ENCODE measurements around the gene DHCR24. TPM values are rescaled to one million over a fixed set of nuclear protein-coding genes. Genes with fewer than 3 reads are reported as not detected.

The DHCR24 gene
- total and polyA plus RNA-seq, 7 donors = 4.4 to 194 (median 12.6) TPM

DNA sequence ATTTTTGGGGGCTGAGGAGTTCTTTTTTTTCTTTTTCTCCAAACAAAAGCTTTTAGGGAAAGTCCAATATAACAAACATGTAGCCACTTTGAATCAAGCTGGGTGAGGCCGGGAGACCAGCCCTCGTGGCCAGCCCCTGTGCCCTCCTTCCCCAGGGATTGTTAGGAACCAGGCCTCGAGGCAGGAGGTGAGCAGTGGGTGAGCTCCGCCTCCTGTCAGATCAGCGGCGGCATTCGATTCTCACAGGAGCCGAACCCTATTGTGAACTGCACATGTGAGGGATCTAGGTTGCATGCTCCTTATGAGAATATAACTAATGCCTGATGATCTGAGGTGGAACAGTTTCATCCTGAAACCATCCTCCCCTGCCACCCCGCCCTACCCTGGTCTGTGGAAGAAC, 44.0 kb downstream of the DHCR24 start:
- H3K4me3 ChIP-seq = no peak overlapping the region
- H3K4me1 ChIP-seq = no peaks in the 10 kb centered on the region
- intact Hi-C loops (cut with DNase I) = no loop called here
- H3K9me3 ChIP-seq = no peaks in the 10 kb centered on the region
- H3K27me3 ChIP-seq = no peaks in the 10 kb centered on the region
- DNase-seq = no peak
- no peak for TF ChIP-seq CTCF (IDR thresholded peaks at IDR 0.05)
- TF ChIP-seq POLR2A (IDR thresholded peaks at IDR 0.05) = no peak
- TF ChIP-seq EP300 (IDR thresholded peaks at IDR 0.05) = no peak
- H3K36me3 ChIP-seq = no peaks in the 10 kb centered on the region
- 90 to 91% methylated on average over 9 of the region's 9 CpGs for WGBS, 2 donors
- H3K27ac ChIP-seq = no peak overlapping the region

GRCh38 chr1:54842206-54842915, 44.6 kb downstream of the DHCR24 start:
- intact Hi-C loops (cut with DNase I) = no loop called here
- WGBS, 2 donors = 92 to 94% methylated on average over 10 of the region's 10 CpGs
- H3K36me3 ChIP-seq = no peaks in the 10 kb centered on the region

GRCh38 chr1:54839824-54840223, 47.2 kb downstream of the DHCR24 start:
- no peaks in the 10 kb centered on the region for H3K9me3 ChIP-seq
- no peaks in the 10 kb centered on the region for H3K27me3 ChIP-seq
- no peak for DNase-seq
- H3K36me3 ChIP-seq = no peaks in the 10 kb centered on the region
- intact Hi-C loops (cut with DNase I) = no loop called here
- WGBS, 2 donors = 77 to 95% methylated on average over 2 of the region's 2 CpGs
- H3K4me3 ChIP-seq = no peak overlapping the region
- no peak for TF ChIP-seq CTCF (IDR thresholded peaks at IDR 0.05)
- TF ChIP-seq EP300 (IDR thresholded peaks at IDR 0.05) = no peak
- TF ChIP-seq POLR2A (IDR thresholded peaks at IDR 0.05) = no peak
- no peak for TF ChIP-seq POLR2AphosphoS5 (IDR thresholded peaks at IDR 0.05)
- no peak overlapping the region for H3K27ac ChIP-seq
- no peaks in the 10 kb centered on the region for H3K4me1 ChIP-seq

More at GRCh38 chr1:54842206-54842915, 44.6 kb downstream of the DHCR24 start:
- TF ChIP-seq CTCF (IDR thresholded peaks at IDR 0.05) = no peak
- TF ChIP-seq EP300 (IDR thresholded peaks at IDR 0.05) = no peak
- TF ChIP-seq POLR2A (IDR thresholded peaks at IDR 0.05) = no peak
- DNase-seq = no peak
- no peak overlapping the region for H3K4me3 ChIP-seq
- no peaks in the 10 kb centered on the region for H3K27me3 ChIP-seq
- H3K9me3 ChIP-seq = no peaks in the 10 kb centered on the region
- H3K27ac ChIP-seq = no peak overlapping the region
- H3K4me1 ChIP-seq = no peaks in the 10 kb centered on the region

DNA sequence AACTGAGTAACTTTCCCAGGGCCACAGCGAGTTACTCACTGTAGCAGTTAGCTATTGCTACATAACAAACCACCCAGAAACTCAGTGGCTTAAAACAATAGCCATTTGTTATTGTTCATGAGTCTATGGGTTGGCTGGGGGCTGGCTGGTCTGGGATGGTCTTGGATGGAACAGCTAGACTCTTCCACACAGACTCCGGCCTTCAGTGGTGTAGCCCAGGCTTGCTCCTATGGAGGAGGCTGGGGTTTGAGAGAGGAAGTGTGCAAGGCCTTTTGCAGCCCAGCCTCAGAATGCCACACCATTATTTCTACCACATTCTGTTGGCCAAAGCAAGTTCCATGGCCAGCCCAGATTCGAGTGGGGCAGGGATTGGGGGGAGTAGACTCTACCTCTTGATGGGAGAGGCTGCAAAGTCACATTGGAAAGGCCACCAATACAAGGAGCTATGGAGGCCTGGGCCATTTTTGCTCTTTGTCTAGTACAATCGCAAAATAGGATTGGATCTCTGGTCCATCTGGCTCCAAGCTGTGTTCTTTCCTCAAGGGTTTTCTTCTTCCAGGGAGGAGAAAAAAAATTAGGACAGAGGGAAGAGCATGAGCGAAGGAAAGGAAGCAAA, 48.3 kb downstream of the DHCR24 start:
- Histone ChIP-seq H3K27me3 (no peaks in the 10 kb centered on the region), H3K9me3 (no peaks in the 10 kb centered on the region), H3K27ac (no peak overlapping the region), H3K4me1 (no peaks in the 10 kb centered on the region), H3K4me3 (no peak overlapping the region), H3K36me3 (no peaks in the 10 kb centered on the region)
- intact Hi-C loops (cut with DNase I) = no loop called here
- 86 to 92% methylated on average over 5 of the region's 5 CpGs for WGBS, 2 donors
- no peak for DNase-seq
- TF ChIP-seq POLR2AphosphoS5 (IDR thresholded peaks at IDR 0.05) (no peak), POLR2A (IDR thresholded peaks at IDR 0.05) (no peak), EP300 (IDR thresholded peaks at IDR 0.05) (no peak), CTCF (IDR thresholded peaks at IDR 0.05) (no peak)
